Gastroesophageal sphincter (tissue), 3 donors: ENCODE measurements around the gene FARS2.

ENCODE experiments used
- CTCF ChIP-seq, 4 experiments: fragments of 200-600 bp in 2 of 4; fragments of 450-650 bp in 2 of 4; sonication (generic) in 1 of 4; IDR thresholded peaks; one replicate each; pipeline ENCODE4 v1.5.1; 2017 to 2019; ENCODE audit warnings: antibody characterized with exemption in 4 of 4, mild to moderate bottlenecking in 2 of 4, moderate library complexity in 2 of 4
- EP300 ChIP-seq: sonication (generic); formaldehyde crosslinking; IDR thresholded peaks from one replicate; pipeline ENCODE4 v1.6.1; 2017; ENCODE audit warnings: antibody characterized with exemption, mild to moderate bottlenecking
- POLR2A ChIP-seq, 2 donors: fragments of 450-650 bp; IDR thresholded peaks; one replicate each; pipeline ENCODE4 v1.6.1; 2017; ENCODE audit warnings: antibody characterized with exemption in 2 of 2, mild to moderate bottlenecking in 2 of 2, moderate library complexity in 1 of 2

- TF ChIP-seq CTCF (IDR thresholded peaks at IDR 0.05) (no peak), POLR2A (IDR thresholded peaks at IDR 0.05) (no peak), EP300 (no peak)
These were observed 16.3 kb downstream of the FARS2 start for GRCh38 chr6:5277589-5277988.
